Neural progenitor cell (in vitro differentiated cells): Measurements from ENCODE around the gene CRYM. TPM values are rescaled to one million over a fixed set of nuclear protein-coding genes. Genes with fewer than 3 reads are reported as not detected.
"Not testable (repeated sequence)": the region's sequence is repeated elsewhere in the genome, so short reads cannot be mapped to it uniquely, and the experiment has no call there.

Experiments used
- DNase-seq: peaks from one replicate; pipeline ENCODE4 v3.0.0-alpha.2; 2016; ENCODE audit warnings: low spot score
- H2AFZ ChIP-seq: fragments of 200-600 bp; sonication (generic); replicated peaks from 2 replicates; pipeline ENCODE4 v1.6.1; 2016; ENCODE audit warnings: antibody characterized with exemption
- H3F3A ChIP-seq: fragments of 200-600 bp; sonication (generic); 2 replicates; pipeline ENCODE4 v1.6.1; 2016; ENCODE audit warnings: antibody characterized with exemption, low read depth
- H3K27ac ChIP-seq: fragments of 200-600 bp; sonication (generic); 2 replicates; pipeline ENCODE4 v1.5.1; 2016; ENCODE audit warnings: mild to moderate bottlenecking
- H3K27me3 ChIP-seq: fragments of 200-600 bp; sonication (generic); 2 replicates; pipeline ENCODE4 v1.6.1; 2016; ENCODE audit warnings: mild to moderate bottlenecking, moderate library complexity
- H3K36me3 ChIP-seq: fragments of 200-600 bp; sonication (generic); 2 replicates; pipeline ENCODE4 v1.5.1; 2016
- H3K4me1 ChIP-seq: fragments of 200-600 bp; sonication (generic); 2 replicates; pipeline ENCODE4 v1.6.1; 2016; ENCODE audit warnings: mixed run types
- H3K4me2 ChIP-seq: fragments of 200-600 bp; sonication (generic); 2 replicates; pipeline ENCODE4 v1.6.1; 2016
- H3K4me3 ChIP-seq: fragments of 200-600 bp; sonication (generic); 2 replicates; pipeline ENCODE4 v1.5.1; 2016
- H3K79me2 ChIP-seq: fragments of 200-600 bp; sonication (generic); 2 replicates; pipeline ENCODE4 v1.6.1; 2016; ENCODE audit warnings: low read depth
- H3K9ac ChIP-seq: fragments of 200-600 bp; sonication (generic); 2 replicates; pipeline ENCODE4 v1.6.1; 2016
- H3K9me3 ChIP-seq: fragments of 200-600 bp; sonication (generic); 2 replicates; pipeline ENCODE4 v1.5.1; 2016; ENCODE audit warnings: low read depth
- H4K20me1 ChIP-seq: fragments of 200-600 bp; sonication (generic); 2 replicates; pipeline ENCODE4 v1.6.1; 2016; ENCODE audit warnings: low read depth
- H3K27ac Mint-ChIP-seq: 3 replicates; pipeline ENCODE4 v1.8.0; 2021; ENCODE audit warnings: mixed read lengths
- H3K27me3 Mint-ChIP-seq: 2 replicates; pipeline ENCODE4 v1.8.0; 2022; ENCODE audit warnings: low read depth, mild to moderate bottlenecking, inconsistent platforms, moderate library complexity, mixed read lengths; ENCODE audit not compliant: insufficient read depth
- H3K36me3 Mint-ChIP-seq: 3 replicates; pipeline ENCODE4 v1.8.0; 2021; ENCODE audit warnings: mixed read lengths
- H3K4me1 Mint-ChIP-seq: 3 replicates; pipeline ENCODE4 v1.8.0; 2021; ENCODE audit warnings: mixed read lengths
- H3K4me3 Mint-ChIP-seq: 3 replicates; pipeline ENCODE4 v1.8.0; 2021; ENCODE audit warnings: mild to moderate bottlenecking, moderate library complexity, mixed read lengths
- H3K9me3 Mint-ChIP-seq: 3 replicates; pipeline ENCODE4 v1.8.0; 2020; ENCODE audit warnings: mixed read lengths
- EZH2 ChIP-seq: fragments of 200-600 bp; sonication (generic); IDR thresholded peaks from 2 replicates; pipeline ENCODE4 v1.6.1; 2017; ENCODE audit warnings: antibody characterized with exemption, mild to moderate bottlenecking, moderate library complexity
- EZH2phosphoT487 ChIP-seq: fragments of 200-600 bp; sonication (generic); IDR thresholded peaks from 2 replicates; pipeline ENCODE4 v1.6.1; 2017; ENCODE audit warnings: antibody characterized with exemption
- total RNA-seq: library from RNA; depleted of rRNA; stranded (reverse); fragments of >200 nt; gene quantifications from 2 replicates; pipeline ENCODE4 v1.2.3, GENCODE V29; 2015; ENCODE audit warnings: low replicate concordance
- TF ChIP-seq, protein P1 (sequence below): fragments of 200-600 bp; sonication (generic); IDR thresholded peaks from 2 replicates; pipeline ENCODE4 v1.5.1; 2017; ENCODE audit warnings: antibody characterized with exemption, mild to moderate bottlenecking

Gene CRYM
- total RNA-seq, 1 donor from 2014 or later: 0.36 TPM

- H3K9me3 Mint-ChIP-seq: no peaks in the 10 kb centered on the region
- TF ChIP-seq EZH2 (no peak), EZH2phosphoT487 (no peak)
- TF ChIP-seq, protein P1, sequence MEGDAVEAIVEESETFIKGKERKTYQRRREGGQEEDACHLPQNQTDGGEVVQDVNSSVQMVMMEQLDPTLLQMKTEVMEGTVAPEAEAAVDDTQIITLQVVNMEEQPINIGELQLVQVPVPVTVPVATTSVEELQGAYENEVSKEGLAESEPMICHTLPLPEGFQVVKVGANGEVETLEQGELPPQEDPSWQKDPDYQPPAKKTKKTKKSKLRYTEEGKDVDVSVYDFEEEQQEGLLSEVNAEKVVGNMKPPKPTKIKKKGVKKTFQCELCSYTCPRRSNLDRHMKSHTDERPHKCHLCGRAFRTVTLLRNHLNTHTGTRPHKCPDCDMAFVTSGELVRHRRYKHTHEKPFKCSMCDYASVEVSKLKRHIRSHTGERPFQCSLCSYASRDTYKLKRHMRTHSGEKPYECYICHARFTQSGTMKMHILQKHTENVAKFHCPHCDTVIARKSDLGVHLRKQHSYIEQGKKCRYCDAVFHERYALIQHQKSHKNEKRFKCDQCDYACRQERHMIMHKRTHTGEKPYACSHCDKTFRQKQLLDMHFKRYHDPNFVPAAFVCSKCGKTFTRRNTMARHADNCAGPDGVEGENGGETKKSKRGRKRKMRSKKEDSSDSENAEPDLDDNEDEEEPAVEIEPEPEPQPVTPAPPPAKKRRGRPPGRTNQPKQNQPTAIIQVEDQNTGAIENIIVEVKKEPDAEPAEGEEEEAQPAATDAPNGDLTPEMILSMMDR: no peak
Observed at GRCh38 chr16:21275529-21275928, 2.6 kb downstream of the CRYM start.

GRCh38 chr16:21274172-21274726, 3.8 kb downstream of the CRYM start:
- H3K9me3 ChIP-seq: no peaks in the 10 kb centered on the region
- Mint-ChIP-seq H3K36me3 (no peaks in the 10 kb centered on the region), H3K27ac (no peak overlapping the region), H3K4me3 (no peak overlapping the region), H3K27me3 (peaks cover 37% of the 10 kb centered on the region), H3K9me3 (no peaks in the 10 kb centered on the region), H3K4me1 (peaks cover 7% of the 10 kb centered on the region)
- H3K4me3 ChIP-seq: no peak overlapping the region
- H3K4me1 ChIP-seq: peaks cover 10% of the 10 kb centered on the region
- no peak overlapping the region for H3K4me2 ChIP-seq
- TF ChIP-seq, protein P1: no peak
- TF ChIP-seq EZH2 (no peak), EZH2phosphoT487 (no peak)
- no peak overlapping the region for H3K9ac ChIP-seq
- no peaks in the 10 kb centered on the region for H4K20me1 ChIP-seq
- H3K79me2 ChIP-seq: no peaks in the 10 kb centered on the region
- no peaks in the 10 kb centered on the region for H3K36me3 ChIP-seq
- no peak overlapping the region for H2AFZ ChIP-seq
- H3F3A ChIP-seq: no peaks in the 10 kb centered on the region
- no peak for DNase-seq
- H3K27ac ChIP-seq: no peak overlapping the region
- peaks cover 51% of the 10 kb centered on the region for H3K27me3 ChIP-seq

More at GRCh38 chr16:21275529-21275928, 2.6 kb downstream of the CRYM start:
- peaks cover 7% of the 10 kb centered on the region for H3K4me1 Mint-ChIP-seq
- Histone ChIP-seq H2AFZ (no peak overlapping the region), H3K27ac (no peak overlapping the region), H3K4me2 (no peak overlapping the region), H3K79me2 (no peaks in the 10 kb centered on the region), H3K9ac (no peak overlapping the region), H3K36me3 (no peaks in the 10 kb centered on the region), H3K4me1 (peaks cover 10% of the 10 kb centered on the region), H3K4me3 (no peak overlapping the region), H3K27me3 (peaks cover 64% of the 10 kb centered on the region), H3F3A (no peaks in the 10 kb centered on the region), H4K20me1 (no peaks in the 10 kb centered on the region), H3K9me3 (no peaks in the 10 kb centered on the region)
- peaks cover 44% of the 10 kb centered on the region for H3K27me3 Mint-ChIP-seq
- no peak for DNase-seq
- H3K27ac Mint-ChIP-seq: no peak overlapping the region
- no peak overlapping the region for H3K4me3 Mint-ChIP-seq
- H3K36me3 Mint-ChIP-seq: no peaks in the 10 kb centered on the region

DNA sequence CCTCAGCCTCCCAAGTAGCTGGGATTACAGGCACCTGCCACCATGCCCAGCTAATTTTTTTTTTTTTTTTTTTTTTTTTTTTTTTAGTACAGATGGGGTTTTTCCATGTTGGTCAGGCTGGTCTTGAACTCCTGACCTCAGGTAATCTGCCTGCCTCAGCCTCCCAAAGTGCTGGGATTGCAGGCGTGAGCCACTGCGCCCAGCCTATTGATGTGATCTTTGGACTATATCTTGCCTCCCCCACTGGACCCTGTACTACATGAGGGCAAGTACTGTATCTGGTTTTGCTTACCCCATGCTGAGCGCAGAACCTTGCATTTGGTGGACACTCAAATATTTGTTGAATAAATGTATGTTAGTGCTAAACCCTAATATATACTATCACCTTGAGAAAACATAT, 5.3 kb downstream of the CRYM start:
- not testable (repeated sequence) for H2AFZ ChIP-seq, DNase-seq, H3K36me3 ChIP-seq, H3F3A ChIP-seq, H3K79me2 ChIP-seq, H3K4me1 Mint-ChIP-seq, H3K27ac Mint-ChIP-seq, H3K9ac ChIP-seq, H3K36me3 Mint-ChIP-seq, H3K9me3 ChIP-seq, H3K4me2 ChIP-seq, H4K20me1 ChIP-seq, H3K27ac ChIP-seq, H3K4me3 Mint-ChIP-seq, H3K4me3 ChIP-seq, H3K9me3 Mint-ChIP-seq
- peaks cover 37% of the 10 kb centered on the region for H3K27me3 ChIP-seq
- peaks cover 30% of the 10 kb centered on the region for H3K27me3 Mint-ChIP-seq
- peaks cover 10% of the 10 kb centered on the region for H3K4me1 ChIP-seq

DNA sequence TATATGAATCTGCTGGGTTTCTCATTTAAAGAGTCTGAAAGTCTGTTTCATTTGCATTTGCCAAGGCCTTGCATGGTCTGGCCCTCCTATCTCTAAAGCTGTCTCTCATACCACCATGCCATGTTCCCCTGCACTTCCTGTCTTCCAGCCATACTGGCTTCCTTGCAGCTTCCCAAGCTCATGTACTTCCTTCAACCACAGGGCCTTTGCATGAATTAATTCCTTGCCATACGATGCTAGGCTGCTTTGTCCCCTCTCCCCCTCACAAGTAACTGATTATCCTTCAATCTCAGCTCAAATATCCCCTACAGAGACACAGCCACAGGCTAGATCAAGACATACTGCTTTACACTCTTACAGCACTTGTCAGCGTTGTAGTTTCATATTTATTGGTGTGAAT, 5.8 kb downstream of the CRYM start:
- Mint-ChIP-seq H3K4me1 (peaks cover 7% of the 10 kb centered on the region), H3K27me3 (peaks cover 28% of the 10 kb centered on the region), H3K27ac (peak overlapping the region; percentile 9), H3K4me3 (no peak overlapping the region), H3K36me3 (no peaks in the 10 kb centered on the region), H3K9me3 (no peaks in the 10 kb centered on the region)
- Histone ChIP-seq H3K9ac (no peak overlapping the region), H4K20me1 (no peaks in the 10 kb centered on the region), H3K79me2 (no peaks in the 10 kb centered on the region), H2AFZ (no peak overlapping the region), H3K36me3 (no peaks in the 10 kb centered on the region), H3K27me3 (peaks cover 31% of the 10 kb centered on the region), H3K4me2 (no peak overlapping the region), H3K9me3 (no peaks in the 10 kb centered on the region), H3F3A (no peaks in the 10 kb centered on the region), H3K27ac (no peak overlapping the region), H3K4me3 (no peak overlapping the region), H3K4me1 (peaks cover 10% of the 10 kb centered on the region)
- no peak for DNase-seq
- TF ChIP-seq EZH2phosphoT487: no peak
- TF ChIP-seq, protein P1: no peak
- TF ChIP-seq EZH2: no peak
